ENCODE data around the gene DUOXA2.

DUOXA2 gene

DNA sequence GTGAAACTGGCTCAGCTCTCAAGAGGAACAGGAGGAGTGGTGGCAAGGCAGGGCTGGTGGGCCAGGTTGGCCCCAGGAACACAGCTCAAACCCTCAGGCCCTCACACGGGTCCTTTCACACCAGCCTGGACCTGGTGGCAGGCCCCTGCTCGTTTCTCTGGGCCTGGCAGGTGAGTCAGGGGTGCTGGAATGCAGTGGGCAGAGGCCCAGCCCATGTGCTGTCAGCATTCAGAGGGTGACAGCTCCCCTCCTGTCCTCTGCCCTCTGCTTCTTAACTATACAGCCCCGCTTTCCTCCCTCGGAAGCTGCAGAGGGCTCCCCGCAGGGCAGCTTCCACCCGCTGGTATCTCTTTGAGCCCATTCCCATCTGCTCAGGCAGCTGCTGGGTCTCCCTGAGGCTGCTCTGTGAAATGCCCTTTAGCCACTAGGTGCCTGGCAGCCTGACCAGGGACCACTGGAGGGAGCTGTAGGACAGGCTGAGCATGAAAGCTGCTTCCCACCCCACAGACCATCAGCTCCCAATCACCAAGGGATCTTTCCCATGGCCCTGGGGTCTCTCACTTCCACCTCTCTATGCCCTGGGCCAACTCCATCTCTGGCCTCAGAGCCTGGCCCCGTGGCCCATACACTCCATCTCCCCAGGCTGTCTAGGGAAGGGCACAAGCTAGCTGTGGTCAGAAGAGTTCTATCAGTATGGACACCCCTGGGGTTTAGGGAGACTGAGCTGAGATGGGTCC is 48.8 kb downstream of the DUOXA2 start (continued):
- TF ChIP-seq ZNF335 (tag by site-specific recombination; conservative IDR thresholded peaks at IDR 0.05) = peak; percentile 98
- no peak for TF ChIP-seq ZSCAN16 (tag by site-specific recombination; IDR thresholded peaks at IDR 0.05)
- peak; percentile 72 for TF ChIP-seq ZIC2 (tag by site-specific recombination; IDR thresholded peaks at IDR 0.05)
- TF ChIP-seq PRDM1 (tag by site-specific recombination; IDR thresholded peaks at IDR 0.05) = no peak
- TF ChIP-seq ZFHX2 (tag by site-specific recombination; conservative IDR thresholded peaks at IDR 0.05) = peak; percentile 46

DNA sequence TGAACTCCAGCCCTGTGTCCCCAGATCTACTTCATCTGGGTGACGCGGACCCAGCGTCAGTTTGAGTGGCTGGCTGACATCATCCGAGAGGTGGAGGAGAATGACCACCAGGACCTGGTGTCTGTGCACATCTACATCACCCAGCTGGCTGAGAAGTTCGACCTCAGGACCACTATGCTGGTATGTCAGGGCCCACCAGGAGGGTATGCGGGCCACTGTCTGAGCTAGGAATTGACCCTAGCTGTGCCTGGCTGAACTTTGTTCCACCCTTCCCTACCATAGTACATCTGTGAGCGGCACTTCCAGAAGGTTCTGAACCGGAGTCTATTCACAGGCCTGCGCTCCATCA is 49.4 kb downstream of the DUOXA2 start:
- Histone ChIP-seq H3K9me3 (ENCODE audit: control insufficient read depth, insufficient read depth, low read depth, low read length) (no peaks in the 10 kb centered on the region), H3K4me1 (ENCODE audit: control insufficient read depth, insufficient read depth, low read length) (0 out of 2 replicates have a peak, but pooled peaks cover 2% of the 10 kb centered on the region), H3K4me3 (ENCODE audit: low read depth, low read length) (no peak overlapping the region), H3K27ac (ENCODE audit: extremely low read depth, low read depth, low read length) (no peak overlapping the region), H3K36me3 (ENCODE audit: control insufficient read depth in 2 of 2, insufficient read depth in 1 of 2, low read length in 2 of 2) (no peaks in the 10 kb centered on the region)
- TF ChIP-seq ZNF302 (tag by site-specific recombination; IDR thresholded peaks at IDR 0.05; ENCODE audit: low read depth) = no peak
- TF ChIP-seq ZNF560 (tag by site-specific recombination; IDR thresholded peaks at IDR 0.05; ENCODE audit: borderline replicate concordance) = no peak
- TF ChIP-seq ZNF501 (tag by site-specific recombination; IDR thresholded peaks at IDR 0.05) = no peak
- no peak for TF ChIP-seq ZNF629 (tag by site-specific recombination; IDR thresholded peaks at IDR 0.05)
- TF ChIP-seq ZNF404 (tag by site-specific recombination; IDR thresholded peaks at IDR 0.05) = no peak
- no peak for TF ChIP-seq ZNF777 (tag by site-specific recombination; IDR thresholded peaks at IDR 0.05; ENCODE audit: borderline replicate concordance)
- TF ChIP-seq ZFP69B (tag by site-specific recombination; IDR thresholded peaks at IDR 0.05) = no peak
- no peak for TF ChIP-seq ZNF544 (tag by site-specific recombination; IDR thresholded peaks at IDR 0.05)
- no peak for TF ChIP-seq SP2 (tag by site-specific recombination; IDR thresholded peaks at IDR 0.05)
- no peak for TF ChIP-seq ZNF366 (tag by site-specific recombination; conservative IDR thresholded peaks at IDR 0.05)
- no peak for TF ChIP-seq ZNF140 (tag by site-specific recombination; IDR thresholded peaks at IDR 0.05)
- POLR2A ChIA-PET = interaction anchor here (0.9 to 1.6 kb wide), 4 partner anchors 36 to 239 kb away, joined by 3 to 7 read pairs (median 4); a partner anchor contains a TSS
- CTCF ChIA-PET = interaction anchor here (0.5 to 4.4 kb wide), 27 partner anchors 8 to 450 kb away, joined by 3 to 60 read pairs (median 5); a partner anchor contains a TSS

DNA sequence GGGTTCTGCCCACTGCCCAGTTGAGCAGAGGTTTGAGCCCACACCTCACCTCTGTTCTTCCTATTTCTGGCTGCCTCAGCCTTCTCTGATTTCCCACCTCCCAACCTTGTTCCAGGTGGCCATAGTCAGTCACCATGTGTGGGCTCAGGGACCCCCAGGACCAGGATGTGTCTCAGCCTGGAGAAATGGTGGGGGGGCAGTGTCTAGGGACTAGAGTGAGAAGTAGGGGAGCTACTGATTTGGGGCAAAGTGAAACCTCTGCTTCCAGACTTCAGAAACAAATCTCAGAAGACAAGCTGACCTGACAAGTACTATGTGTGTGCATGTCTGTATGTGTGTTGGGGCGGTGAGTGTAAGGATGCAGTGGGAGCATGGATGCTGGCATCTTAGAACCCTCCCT is 50.8 kb downstream of the DUOXA2 start:
- ChIA-PET POLR2A (no interaction called here), CTCF (interaction anchor here (0.9 to 4.4 kb wide), 4 partner anchors 25 to 293 kb away, joined by 3 to 60 read pairs (median 17); no protein-coding TSS in a partner anchor)
- TF ChIP-seq, protein P1, sequence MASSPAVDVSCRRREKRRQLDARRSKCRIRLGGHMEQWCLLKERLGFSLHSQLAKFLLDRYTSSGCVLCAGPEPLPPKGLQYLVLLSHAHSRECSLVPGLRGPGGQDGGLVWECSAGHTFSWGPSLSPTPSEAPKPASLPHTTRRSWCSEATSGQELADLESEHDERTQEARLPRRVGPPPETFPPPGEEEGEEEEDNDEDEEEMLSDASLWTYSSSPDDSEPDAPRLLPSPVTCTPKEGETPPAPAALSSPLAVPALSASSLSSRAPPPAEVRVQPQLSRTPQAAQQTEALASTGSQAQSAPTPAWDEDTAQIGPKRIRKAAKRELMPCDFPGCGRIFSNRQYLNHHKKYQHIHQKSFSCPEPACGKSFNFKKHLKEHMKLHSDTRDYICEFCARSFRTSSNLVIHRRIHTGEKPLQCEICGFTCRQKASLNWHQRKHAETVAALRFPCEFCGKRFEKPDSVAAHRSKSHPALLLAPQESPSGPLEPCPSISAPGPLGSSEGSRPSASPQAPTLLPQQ (tag by site-specific recombination; IDR thresholded peaks at IDR 0.05) = no peak
- no peak for TF ChIP-seq SCRT2 (tag by site-specific recombination; IDR thresholded peaks at IDR 0.05)
- no peak for TF ChIP-seq MZF1 (tag by site-specific recombination; IDR thresholded peaks at IDR 0.05; ENCODE audit: borderline replicate concordance)
- TF ChIP-seq ZSCAN30 (tag by site-specific recombination; IDR thresholded peaks at IDR 0.05) = no peak
- TF ChIP-seq HOXD13 (CRISPR knock-in tag; IDR thresholded peaks at IDR 0.05; ENCODE audit: borderline replicate concordance) = no peak
- TF ChIP-seq ZNF10 (tag by site-specific recombination; IDR thresholded peaks at IDR 0.05) = no peak
- TF ChIP-seq, protein P2, sequence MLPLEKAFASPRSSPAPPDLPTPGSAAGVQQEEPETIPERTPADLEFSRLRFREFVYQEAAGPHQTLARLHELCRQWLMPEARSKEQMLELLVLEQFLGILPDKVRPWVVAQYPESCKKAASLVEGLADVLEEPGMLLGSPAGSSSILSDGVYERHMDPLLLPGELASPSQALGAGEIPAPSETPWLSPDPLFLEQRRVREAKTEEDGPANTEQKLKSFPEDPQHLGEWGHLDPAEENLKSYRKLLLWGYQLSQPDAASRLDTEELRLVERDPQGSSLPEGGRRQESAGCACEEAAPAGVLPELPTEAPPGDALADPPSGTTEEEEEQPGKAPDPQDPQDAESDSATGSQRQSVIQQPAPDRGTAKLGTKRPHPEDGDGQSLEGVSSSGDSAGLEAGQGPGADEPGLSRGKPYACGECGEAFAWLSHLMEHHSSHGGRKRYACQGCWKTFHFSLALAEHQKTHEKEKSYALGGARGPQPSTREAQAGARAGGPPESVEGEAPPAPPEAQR (tag by site-specific recombination; IDR thresholded peaks at IDR 0.05) = no peak
- TF ChIP-seq, protein P3, sequence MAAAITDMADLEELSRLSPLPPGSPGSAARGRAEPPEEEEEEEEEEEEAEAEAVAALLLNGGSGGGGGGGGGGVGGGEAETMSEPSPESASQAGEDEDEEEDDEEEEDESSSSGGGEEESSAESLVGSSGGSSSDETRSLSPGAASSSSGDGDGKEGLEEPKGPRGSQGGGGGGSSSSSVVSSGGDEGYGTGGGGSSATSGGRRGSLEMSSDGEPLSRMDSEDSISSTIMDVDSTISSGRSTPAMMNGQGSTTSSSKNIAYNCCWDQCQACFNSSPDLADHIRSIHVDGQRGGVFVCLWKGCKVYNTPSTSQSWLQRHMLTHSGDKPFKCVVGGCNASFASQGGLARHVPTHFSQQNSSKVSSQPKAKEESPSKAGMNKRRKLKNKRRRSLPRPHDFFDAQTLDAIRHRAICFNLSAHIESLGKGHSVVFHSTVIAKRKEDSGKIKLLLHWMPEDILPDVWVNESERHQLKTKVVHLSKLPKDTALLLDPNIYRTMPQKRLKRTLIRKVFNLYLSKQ (tag by site-specific recombination; IDR thresholded peaks at IDR 0.05; ENCODE audit: borderline replicate concordance) = no peak
- TF ChIP-seq ZNF366 (tag by site-specific recombination; conservative IDR thresholded peaks at IDR 0.05) = no peak
- no peak for TF ChIP-seq GLI2 (tag by site-specific recombination; IDR thresholded peaks at IDR 0.05; ENCODE audit: borderline replicate concordance, low read depth)
- TF ChIP-seq ZBTB21 (tag by site-specific recombination; IDR thresholded peaks at IDR 0.05) = no peak
- no peak for TF ChIP-seq ZNF610 (tag by site-specific recombination; IDR thresholded peaks at IDR 0.05; ENCODE audit: borderline replicate concordance)
- no peak for TF ChIP-seq ZFHX2 (tag by site-specific recombination; conservative IDR thresholded peaks at IDR 0.05)
- no peak for TF ChIP-seq SETDB1 (IDR thresholded peaks at IDR 0.05; ENCODE audit: insufficient read length, low read length)
- no peak for TF ChIP-seq PRDM1 (tag by site-specific recombination; IDR thresholded peaks at IDR 0.05)
- Histone ChIP-seq H3K4me3 (ENCODE audit: low read depth, low read length) (no peak overlapping the region), H3K36me3 (ENCODE audit: control insufficient read depth in 2 of 2, insufficient read depth in 1 of 2, low read length in 2 of 2) (no peaks in the 10 kb centered on the region), H3K27ac (ENCODE audit: extremely low read depth, low read depth, low read length) (no peak overlapping the region), H3K4me1 (ENCODE audit: control insufficient read depth, insufficient read depth, low read length) (0 out of 2 replicates have a peak, but pooled peaks cover 2% of the 10 kb centered on the region), H3K9me3 (ENCODE audit: control insufficient read depth, insufficient read depth, low read depth, low read length) (no peaks in the 10 kb centered on the region)

All from HEK293 (cell line).